HG03558 (cell line): Measurements from ENCODE around the gene TLL1.

Source experiments
- ATAC-seq: cut with Tn5 transposase; IDR thresholded peaks from one replicate; pipeline ENCODE4 v1.9.1; 2021; ENCODE audit warnings: moderate number of reproducible peaks; ENCODE audit not compliant: unreplicated experiment; ENCODE audit errors: extremely low read depth

TLL1 gene

DNA sequence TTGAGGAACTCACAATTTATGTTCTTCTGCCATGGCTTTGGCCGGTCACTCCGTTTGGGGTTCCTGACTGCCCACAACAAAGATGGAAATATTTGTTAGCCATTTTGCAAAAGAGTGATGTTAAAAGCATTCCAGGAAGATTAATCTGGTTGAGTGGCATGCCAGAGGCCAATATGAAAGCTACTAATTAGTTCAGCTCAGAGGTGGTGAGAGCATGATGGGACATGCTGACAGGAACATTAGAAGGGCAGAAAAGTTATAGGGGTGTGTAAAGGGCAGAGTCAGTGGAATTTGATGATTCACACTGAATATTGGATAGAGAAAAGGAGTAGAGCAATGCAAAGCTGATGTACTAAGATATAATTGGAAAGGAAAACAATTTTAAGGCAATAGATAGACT is 94.4 kb downstream of the TLL1 start:
- ATAC-seq: no peak

DNA sequence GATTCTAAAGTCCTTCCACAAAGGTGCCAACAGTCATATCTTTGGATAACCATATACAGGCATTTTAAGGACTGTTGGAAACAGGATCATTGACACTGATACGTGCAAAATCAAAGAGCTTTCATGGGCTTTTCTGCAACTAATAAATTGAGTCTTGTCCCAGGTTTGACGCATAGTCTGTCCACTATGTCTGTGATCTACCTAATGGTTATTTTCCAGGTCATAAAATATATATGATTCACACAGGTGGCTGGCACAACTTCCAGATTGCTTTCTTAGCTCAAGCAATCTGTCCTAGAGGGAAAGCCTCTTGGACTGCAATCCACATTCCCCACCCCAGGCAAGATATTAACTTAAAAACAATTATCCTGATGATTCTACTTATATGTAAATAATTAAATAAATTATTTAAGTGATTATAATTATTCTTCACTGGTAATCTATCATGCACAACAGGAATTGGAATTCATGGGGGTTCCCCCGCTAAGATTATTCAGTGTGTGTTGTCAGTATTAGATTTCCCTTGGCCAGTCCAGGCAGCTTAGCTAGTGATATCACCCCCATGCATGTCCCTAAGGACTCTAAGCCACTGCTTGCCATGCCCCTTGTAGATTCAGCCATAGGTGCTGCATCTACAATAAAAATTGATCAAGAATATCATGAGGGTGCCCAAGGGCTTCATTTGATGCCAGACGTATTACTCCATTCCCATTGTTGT is 97.8 kb downstream of the TLL1 start:
- no peak for ATAC-seq

DNA sequence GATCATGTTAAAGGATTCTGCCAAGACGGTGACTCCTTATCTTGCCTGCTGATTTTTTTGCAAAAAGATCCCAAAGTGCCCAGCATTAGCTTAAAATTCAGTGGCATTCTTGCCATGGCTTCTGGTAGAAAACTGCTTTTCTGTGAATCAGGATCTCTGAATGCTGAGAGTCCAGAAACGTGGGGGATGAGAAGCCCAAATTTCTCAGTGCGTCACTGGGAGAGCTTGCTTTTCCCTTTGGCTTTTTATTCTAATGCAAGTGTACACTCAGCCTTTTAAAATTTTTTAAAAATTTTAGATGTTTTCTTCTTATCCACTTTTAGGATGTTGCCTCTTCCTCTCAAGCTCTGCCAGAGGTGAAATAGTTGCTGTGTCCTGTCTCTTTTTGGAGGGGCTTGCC is 98.4 kb downstream of the TLL1 start:
- ATAC-seq: no peak

DNA sequence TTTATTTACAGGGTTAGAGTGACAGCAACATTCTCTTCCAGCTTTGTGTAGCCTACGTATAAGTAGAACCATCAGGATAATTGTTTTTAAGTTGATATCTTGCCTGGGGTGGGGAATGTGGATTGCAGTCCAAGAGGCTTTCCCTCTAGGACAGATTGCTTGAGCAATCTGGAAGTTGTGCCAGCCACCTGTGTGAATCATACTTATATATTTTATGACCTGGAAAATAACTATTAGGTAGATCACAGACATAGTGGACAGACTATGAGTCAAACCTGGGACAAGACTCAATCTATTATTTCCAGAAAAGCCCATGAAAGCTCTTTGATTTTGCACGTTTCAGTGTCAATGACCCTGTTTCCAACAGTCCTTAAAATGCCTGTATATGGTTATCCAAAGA is 98.9 kb downstream of the TLL1 start:
- ATAC-seq: no peak

DNA sequence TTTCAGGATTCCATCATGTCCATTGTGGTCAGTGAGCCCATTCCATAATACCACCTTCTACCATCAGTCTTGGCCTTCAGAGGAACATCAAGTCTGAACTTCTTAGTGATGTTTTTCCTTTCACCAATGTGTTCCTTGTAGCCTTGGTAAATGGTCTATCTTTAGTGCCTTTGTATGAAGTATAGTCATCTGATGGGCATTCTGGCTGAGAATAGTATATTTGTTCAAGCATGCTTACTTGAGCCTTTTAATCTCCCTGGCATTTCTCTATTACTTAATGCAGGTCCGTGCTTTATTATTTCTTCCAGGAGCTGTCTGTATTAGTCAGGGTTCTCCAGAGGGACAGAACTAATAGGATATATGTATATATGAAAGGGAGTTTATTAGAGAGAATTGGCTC is 99.7 kb downstream of the TLL1 start:
- ATAC-seq: no peak

DNA sequence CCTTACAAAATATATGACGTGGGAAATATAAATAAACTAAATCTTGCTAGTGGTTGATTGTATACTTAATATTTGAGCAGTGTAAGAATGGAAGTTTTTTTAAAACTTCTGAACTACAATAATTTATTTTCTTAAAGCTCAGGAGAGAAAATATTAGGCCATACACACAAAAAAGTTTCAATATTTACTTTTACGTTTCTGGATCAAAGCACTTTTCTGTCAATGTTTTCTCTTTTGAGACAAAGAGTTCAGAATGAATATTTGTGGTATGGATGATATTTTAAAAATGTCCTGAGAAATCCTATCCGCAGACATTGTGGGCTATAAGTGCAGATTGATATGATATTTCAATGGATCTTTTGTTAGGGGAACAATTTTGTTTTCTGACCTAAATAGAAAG is 109.9 kb downstream of the TLL1 start:
- no peak for ATAC-seq

DNA sequence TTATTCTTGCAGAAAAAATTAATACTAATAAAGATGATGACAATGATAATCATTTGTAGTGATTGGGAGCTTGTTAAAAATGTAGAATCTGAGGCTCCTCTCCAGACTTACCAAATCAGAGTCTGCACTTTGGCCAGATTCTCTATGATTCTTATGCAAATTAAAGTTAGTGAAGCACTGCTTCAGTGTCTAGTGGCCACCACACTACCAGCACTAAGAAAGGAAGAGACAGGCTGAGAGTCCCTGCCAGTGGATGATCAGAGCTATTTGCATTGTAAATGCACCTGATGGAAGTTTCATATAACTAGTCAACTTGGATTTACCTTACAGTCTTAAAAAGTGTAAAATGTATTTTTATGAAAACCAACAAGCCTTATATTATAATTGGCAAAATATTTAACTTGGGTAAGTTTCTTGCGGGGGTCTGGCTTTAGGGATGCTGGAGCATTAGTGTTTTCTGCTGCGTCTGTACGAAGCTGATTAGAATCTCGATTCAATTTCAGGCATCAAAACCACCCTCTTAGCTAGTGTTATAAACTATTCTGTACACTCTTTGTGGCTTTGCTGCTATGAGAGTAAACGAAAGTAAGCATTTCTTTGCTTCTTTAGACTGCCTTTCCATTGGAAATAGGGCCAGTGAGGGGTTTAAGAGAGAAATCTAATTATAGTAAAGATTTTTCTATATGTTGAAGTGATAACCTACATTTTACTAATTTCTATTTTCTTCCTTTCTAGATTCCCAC is 114.1 kb downstream of the TLL1 start:
- no peak for ATAC-seq

DNA sequence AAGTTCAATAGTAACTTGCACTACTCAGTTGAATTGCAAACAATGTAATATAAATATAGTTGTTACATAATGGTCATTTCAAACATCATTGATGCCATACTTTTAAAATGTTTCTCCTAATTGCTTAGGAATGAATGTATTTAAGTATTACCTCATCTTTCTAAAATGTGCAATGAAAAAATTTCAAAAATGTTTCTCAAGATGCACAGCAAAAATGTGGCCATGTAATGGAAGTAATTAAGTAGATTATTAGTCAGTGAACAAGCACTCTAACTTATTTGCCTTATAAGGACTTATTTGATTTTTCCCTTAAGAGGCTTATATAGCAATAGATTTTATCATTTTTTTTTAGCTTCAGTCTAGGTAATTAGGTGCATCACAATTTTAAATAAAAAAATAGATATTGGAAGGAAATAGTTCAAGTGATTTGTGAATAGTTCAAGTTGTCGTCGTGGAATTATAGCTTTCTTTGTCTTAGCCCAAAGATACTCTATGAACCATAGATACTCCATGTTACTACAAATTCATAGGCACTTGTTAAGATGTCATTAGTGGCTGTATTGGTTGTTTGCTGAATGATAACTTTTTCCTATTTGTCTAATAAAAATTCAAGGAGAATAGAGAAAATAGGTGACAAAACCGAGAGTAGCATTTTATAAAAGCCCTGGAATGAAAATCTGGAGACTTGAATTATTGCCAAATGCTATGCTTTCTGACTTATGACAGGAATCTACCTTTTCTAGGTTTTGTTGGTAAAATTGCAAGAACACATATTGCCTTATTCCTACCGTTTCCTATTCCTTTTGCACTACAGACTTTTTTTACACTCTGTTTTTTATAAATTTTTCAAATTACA is 118.5 kb downstream of the TLL1 start:
- no peak for ATAC-seq

DNA sequence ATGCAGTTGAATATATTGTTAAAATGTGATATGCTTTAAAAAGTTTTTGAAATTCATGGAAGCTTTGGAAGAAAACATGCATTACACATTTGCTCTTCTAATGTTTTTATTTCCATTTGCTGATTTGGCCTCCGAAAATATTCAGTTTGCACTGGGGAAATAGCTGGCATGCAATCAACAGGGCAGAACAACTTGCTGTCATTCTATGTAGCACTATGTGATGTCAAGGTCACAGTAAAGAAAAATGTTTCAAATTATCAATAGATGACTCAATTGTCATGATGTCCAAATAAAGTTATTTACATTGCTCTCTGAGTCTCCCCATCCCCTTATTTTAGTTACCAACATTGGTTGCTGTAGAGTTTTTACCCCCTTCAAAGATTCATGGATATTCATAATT is 119.2 kb downstream of the TLL1 start:
- ATAC-seq: no peak

DNA sequence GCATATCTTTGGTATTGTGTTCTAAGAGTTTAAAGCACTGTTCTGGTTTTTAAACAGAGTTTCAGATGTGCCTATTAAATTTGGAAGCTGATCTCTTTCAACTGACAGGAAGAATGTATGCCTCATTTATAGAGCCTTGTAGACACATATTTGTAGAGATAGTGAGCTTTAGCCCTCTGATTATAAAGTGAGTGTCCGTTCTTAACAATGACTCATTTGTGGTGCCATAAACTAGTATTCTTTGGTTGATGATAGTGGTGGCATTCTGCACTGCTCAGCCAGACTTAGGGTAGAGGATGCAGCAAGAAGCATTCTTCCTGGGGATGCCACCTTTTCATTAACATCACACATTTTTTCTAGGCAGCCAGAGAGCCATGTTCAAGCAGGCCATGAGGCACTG is 121.7 kb downstream of the TLL1 start:
- no peak for ATAC-seq

DNA sequence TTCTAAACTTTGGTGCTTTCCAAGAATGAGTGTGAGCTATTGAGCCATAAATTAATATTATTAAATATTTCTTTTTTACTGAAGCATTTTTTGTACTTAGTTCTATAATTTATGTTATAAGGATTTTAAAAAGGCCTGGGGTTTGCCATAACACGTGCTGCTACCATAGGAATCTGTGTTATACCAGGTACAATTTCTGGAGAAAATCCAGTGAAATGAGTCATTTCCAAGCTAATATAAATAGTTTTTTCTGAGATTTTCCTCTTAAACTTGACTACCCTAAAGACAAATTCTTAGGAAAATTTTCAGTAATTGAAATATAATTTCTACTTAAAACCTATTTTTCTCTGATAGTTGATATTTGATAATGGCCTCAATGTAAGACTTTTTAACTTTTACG is 130.8 kb downstream of the TLL1 start:
- ATAC-seq: no peak

DNA sequence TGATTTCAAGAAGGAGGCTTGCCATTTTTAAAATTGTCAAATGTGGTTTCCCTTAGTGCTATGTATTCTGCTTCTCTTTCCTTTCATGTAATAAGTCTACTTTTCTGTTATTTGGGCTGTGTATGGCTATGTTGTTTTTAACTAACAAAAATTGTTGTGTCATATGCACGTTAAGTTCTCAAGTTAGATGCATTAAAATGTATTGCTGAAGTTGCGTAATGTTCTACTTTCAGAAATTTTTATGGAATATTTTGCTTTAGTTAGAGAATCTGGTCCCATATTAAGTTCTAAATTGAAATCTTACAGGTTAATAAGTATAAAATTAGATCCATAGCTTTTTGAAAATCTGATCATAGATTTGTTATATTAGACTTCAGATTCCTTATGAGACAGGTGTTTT is 133.2 kb downstream of the TLL1 start:
- ATAC-seq: no peak

DNA sequence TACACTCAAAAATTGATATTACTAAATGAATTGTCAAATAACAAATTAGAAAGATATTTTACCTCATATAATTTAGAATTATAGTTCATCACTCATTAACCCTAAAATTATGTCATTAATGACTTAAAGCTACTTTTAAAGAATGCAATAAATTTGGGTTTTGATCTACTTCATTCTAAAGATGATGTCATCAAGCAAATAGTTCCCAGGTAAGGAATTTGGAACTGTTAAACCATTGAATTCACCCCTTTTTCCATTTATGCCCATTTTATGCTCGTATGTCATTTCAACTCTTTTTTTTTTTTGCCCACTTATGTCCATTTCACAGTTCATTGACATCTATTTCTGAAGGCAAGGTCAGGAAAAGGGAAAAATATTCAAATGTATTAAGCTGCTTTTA is 135.5 kb downstream of the TLL1 start:
- no peak for ATAC-seq

DNA sequence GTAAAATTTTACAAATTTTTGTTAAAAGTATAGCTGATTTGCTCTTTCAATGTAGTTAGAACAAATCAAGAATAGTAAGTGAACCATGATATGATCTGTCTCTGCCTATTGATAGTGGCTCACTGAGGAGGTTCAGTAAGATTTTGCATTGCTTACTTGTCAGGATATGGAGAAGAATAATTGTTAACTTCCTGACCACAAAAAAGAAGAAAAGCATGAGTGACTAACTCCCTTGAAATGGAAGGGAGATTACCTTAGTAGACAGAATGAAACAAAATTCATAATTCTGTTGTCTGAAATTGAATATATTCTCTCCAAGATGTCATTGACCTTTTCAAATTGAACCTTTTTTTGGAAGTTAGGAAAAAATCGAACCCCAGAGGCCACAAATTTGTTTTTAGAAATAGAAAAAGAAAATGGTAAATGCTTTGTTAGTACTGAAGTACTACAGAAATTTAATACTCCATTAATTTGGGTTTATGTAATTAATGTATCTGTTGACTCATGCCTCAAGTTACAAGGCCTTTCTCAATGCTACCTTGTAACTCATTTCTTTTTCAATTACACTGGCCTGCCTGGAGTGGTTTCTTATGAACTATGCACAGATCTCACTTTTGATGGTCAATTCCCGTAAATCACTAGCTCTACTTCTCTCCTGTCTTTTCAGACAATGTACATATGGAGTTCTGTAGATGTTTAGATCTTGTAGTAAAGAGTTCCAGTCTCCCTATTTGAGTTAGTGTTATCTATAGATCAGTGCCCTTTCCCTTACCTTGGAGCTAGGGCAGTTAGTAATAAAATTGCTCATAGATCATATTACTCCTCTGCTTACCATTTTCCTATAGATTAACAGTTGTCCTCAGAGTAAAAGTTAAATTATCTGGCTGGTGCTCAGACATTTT is 139.3 kb downstream of the TLL1 start:
- ATAC-seq: no peak

DNA sequence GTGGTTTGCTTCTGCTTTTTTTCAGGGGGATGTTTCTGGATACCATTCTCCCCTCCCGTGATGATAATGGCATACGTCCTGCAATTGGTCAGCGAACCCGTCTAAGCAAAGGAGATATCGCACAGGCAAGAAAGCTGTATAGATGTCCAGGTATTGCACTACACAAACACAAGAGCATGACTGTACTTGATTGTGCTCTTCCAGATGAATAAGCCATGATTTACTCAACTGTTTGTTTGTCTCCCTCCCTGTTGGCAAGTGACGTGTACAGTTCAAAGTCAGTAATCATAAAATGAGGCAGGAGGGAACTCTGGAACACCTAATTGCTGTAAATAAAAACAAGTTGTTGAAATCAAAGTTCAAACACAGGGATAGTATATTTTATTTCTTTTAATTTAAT is 141.4 kb downstream of the TLL1 start:
- ATAC-seq: no peak

DNA sequence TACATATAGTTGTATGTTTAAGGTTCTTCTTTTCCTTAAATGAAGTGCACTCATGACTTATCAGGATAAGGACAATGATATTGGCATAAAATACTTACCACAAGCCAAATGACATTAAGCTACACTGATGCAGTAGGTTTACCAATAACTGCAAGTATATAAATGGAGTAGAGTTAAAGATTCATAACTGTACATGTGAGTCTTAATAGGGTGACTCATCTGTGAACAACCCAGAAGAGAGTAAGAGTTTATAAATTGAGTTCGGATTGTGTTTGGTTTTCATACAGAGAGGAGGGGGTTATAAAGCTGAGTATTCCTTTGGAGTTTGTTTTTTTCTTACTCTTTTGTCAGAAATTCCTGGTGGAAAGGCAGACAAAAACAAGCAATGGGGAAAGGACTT is 144.8 kb downstream of the TLL1 start:
- no peak for ATAC-seq

DNA sequence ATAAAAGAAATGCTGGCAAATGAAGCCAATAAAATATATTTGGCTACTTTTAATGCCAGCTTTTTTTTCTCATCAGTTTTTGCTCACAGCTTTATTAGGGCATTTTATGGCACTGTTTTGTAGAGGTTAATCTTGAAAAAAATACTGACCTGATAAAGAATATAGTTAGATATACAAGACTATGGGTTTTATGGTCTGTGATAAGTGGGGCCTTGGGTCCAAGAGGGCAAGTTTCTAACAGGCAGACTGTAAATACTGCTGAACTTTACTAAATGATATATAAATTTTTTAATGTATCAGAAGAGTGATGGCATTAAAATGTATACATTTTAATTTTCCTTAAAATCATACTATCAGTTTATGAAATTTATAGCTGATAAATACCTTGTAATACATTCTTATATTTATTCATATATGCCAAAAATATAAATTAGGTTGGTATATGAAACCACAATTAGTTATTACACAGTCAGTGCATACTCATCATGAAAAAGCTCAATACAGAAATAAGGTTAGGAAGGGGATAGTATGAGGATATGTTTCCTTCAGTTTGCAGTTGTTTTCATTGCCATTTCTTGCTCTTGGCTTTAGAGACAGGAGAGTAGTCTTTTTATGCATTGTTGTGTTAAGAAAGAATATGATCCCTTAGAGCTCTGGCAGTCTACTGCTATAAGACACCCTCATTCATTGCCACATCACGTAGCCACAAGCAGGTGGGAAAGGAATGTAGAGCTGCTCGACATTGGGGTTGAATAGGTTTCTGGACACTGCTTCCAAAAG is 146.6 kb downstream of the TLL1 start:
- ATAC-seq: no peak

DNA sequence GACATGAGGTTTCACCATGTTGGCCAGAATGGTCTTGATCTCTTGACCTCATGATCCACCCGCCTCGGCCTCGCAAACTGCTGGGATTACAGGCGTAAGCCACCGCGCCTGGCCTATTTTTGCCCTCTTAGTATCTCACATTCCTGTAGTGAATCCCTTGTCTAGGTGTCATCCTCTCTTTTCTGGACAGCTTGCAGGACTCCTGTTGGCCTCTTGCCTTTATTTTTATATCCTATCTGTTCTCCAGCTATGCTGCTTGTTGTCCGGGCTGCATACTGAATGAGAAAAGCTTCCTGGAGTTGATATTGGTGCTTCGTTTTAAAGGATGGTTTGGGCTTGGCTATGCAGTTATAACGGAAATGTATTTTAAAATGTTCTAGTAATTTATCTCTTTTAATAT is 148.6 kb downstream of the TLL1 start:
- ATAC-seq: no peak

DNA sequence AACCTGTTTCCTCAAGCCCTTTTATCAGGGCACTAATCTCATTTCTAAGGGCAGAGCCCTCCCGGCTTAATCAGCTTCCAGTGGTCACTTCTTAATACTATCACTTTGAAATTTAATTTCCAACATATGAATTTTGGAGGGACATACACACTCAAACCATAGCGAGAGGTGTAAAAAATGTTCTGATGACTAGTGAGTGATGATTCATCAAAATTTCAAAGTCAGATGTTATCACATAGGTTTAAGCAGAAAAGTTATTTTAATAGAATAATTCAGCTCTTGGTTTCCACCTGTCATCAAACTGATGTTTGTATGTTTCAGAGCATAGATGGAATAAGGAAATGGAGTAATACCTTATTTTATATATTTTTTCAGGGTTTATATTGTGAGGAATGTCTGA is 161.9 kb downstream of the TLL1 start:
- no peak for ATAC-seq
